ENCODE measurements around the gene BAD. TPM values are rescaled to one million over a fixed set of nuclear protein-coding genes. Genes with fewer than 3 reads are reported as not detected.

The BAD gene
- total and polyA plus RNA-seq, 2 of the 13 experiments (the other 11 are each of a cell fraction or from before 2014, with no cell fraction given) = 17.9 to 28.5 TPM

DNA sequence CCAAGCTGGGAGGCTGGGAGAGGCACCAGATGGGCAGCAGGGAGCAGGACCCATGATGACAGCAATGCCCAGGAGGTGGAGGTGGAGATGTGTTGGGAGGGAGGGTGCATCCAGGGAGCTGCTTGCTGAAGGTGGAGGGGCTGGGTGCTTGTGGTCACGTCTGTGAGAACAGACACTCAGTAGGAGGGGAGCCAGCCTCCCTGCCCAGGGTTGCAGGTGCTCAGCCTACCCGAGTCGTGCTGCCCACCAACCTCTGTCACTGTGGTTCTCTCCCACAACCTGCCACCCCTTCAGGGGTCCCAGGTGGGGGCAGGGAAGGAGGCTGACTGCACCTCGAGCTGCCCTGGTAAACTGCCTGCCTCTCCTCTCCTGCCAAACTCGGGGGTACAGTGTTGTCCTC is 38.9 kb upstream of the BAD start:
- DNase-seq (ENCODE audit: low spot score) (no peak), FAIRE-seq (no peak), ATAC-seq (no peak)
- TF ChIP-seq POLR2G (IDR thresholded peaks at IDR 0.05; ENCODE audit: low read depth, low read length) (0 out of 2 replicates have a peak, but pooled peaks have one; percentile 23), GMEB1 (CRISPR knock-in tag; IDR thresholded peaks at IDR 0.05; ENCODE audit: borderline replicate concordance) (no peak), POLR2A (IDR thresholded peaks at IDR 0.05; ENCODE audit: insufficient read depth in 1 of 2, low read depth in 2 of 2, low read length in 2 of 2) (0 out of 4 replicates have a peak, but pooled peaks of 1 of the 2 experiments have one; percentile 12)
- no peaks in the 10 kb centered on the region for H4K20me1 ChIP-seq (ENCODE audit: insufficient read depth, low read length)
- H3K27ac ChIP-seq (ENCODE audit: extremely low read length, insufficient read depth, low read length) = no peak overlapping the region
- in situ Hi-C loops (cut with HindIII; ENCODE audit: extremely low pct_ligation_motif_present, low pct_unique_long_range_greater_than_20kb) = no loop called here
- peaks cover 4% of the 10 kb centered on the region for H3K79me2 ChIP-seq (ENCODE audit: insufficient read depth, low read length)
- no peak overlapping the region for H3K9ac ChIP-seq (ENCODE audit: insufficient read depth, low read depth, low read length)
- ChIA-PET POLR2A (interaction anchor here (0.7 to 1.4 kb wide), 2 partner anchors 8 to 451 kb away, joined by 3 to 6 read pairs; no protein-coding TSS in a partner anchor), CTCF (ENCODE audit: low intra/inter-chr PET ratio, low total read pairs) (no interaction called here)
- 61% methylated on average over 4 of the region's 5 CpGs for WGBS (ENCODE audit: low lambda C conversion rate)
- no peak overlapping the region for H3K4me3 ChIP-seq (replicated peaks in 1 of 3; ENCODE audit: insufficient read depth in 1 of 3, low read depth in 2 of 3, low read length in 3 of 3)
- intact Hi-C loops (cut with micrococcal nuclease; ENCODE audit: unreplicated experiment) = no loop called here
- no peaks in the 10 kb centered on the region for H3K9me3 ChIP-seq (ENCODE audit: low read length)
- no peak overlapping the region for H2AFZ ChIP-seq (ENCODE audit: low read length)
- BruUV-seq (replicated peaks) = no TSS peak
- H3K36me3 ChIP-seq (replicated peaks in 1 of 2; ENCODE audit: control insufficient read depth in 1 of 2, insufficient read depth in 2 of 2, low read length in 2 of 2) = peaks cover 1 to 15% of the 10 kb centered on the region in 2 experiments; a peak in 1 of 5 replicates
- no peak overlapping the region for H3K4me2 ChIP-seq (ENCODE audit: low read depth, low read length)
- H3K27me3 ChIP-seq (ENCODE audit: control insufficient read depth in 1 of 2, insufficient read depth in 2 of 2, low read length in 2 of 2) = no peaks in the 10 kb centered on the region
- peaks cover 18% of the 10 kb centered on the region for H3K4me1 ChIP-seq (ENCODE audit: insufficient read depth, low read length)

DNA sequence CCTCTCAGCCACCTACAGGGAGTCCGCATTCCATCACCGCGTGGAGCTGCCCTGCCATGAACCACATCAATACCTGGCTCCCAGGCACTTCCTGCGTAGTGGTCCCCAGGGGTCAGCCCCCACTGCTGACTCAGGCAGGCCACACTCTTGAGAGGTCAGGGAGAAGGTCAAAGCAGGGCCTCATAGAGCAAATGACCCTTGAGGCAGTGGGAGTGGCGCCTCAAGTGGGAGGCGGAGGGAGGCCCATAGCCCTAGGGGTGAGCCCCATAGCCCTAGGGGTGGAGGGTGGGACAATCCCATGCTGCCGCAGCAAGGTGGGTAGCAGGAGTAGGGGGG is 38.4 kb upstream of the BAD start:
- Histone ChIP-seq H3K27ac (ENCODE audit: extremely low read length, insufficient read depth, low read length) (no peak overlapping the region), H3K4me2 (ENCODE audit: low read depth, low read length) (no peak overlapping the region), H3K4me1 (ENCODE audit: insufficient read depth, low read length) (peaks cover 14% of the 10 kb centered on the region), H3K36me3 (replicated peaks in 1 of 2; ENCODE audit: control insufficient read depth in 1 of 2, insufficient read depth in 2 of 2, low read length in 2 of 2) (peaks cover 1 to 15% of the 10 kb centered on the region in 2 experiments; a peak in 1 of 5 replicates), H3K27me3 (ENCODE audit: control insufficient read depth in 1 of 2, insufficient read depth in 2 of 2, low read length in 2 of 2) (no peaks in the 10 kb centered on the region), H4K20me1 (ENCODE audit: insufficient read depth, low read length) (no peaks in the 10 kb centered on the region), H3K9ac (ENCODE audit: insufficient read depth, low read depth, low read length) (no peak overlapping the region), H3K79me2 (ENCODE audit: insufficient read depth, low read length) (peaks cover 6% of the 10 kb centered on the region), H2AFZ (ENCODE audit: low read length) (no peak overlapping the region), H3K9me3 (ENCODE audit: low read length) (no peaks in the 10 kb centered on the region), H3K4me3 (replicated peaks in 1 of 3; ENCODE audit: insufficient read depth in 1 of 3, low read depth in 2 of 3, low read length in 3 of 3) (no peak overlapping the region)
- ChIA-PET POLR2A (interaction anchor here (0.7 to 1.4 kb wide), 2 partner anchors 9 to 451 kb away, joined by 3 to 6 read pairs; no protein-coding TSS in a partner anchor), CTCF (ENCODE audit: low intra/inter-chr PET ratio, low total read pairs) (no interaction called here)
- TF ChIP-seq BCL6 (CRISPR knock-in tag; IDR thresholded peaks at IDR 0.05) (no peak), ZNF589 (CRISPR knock-in tag; conservative IDR thresholded peaks at IDR 0.05) (no peak), RBFOX2 (IDR thresholded peaks at IDR 0.05; ENCODE audit: low read depth, low read length) (peak; percentile 1; the same call in 1 of the 2 replicates)
- BruUV-seq (replicated peaks) = no TSS peak
- ATAC-seq (no peak), DNase-seq (ENCODE audit: low spot score) (no peak), FAIRE-seq (no peak)
- intact Hi-C loops (cut with micrococcal nuclease; ENCODE audit: unreplicated experiment) (no loop called here), in situ Hi-C loops (cut with HindIII; ENCODE audit: extremely low pct_ligation_motif_present, low pct_unique_long_range_greater_than_20kb) (no loop called here)
- WGBS (ENCODE audit: low lambda C conversion rate) = 85% methylated on average over 6 of the region's 7 CpGs
